HepG2 (cell line): ENCODE data around the gene TBC1D16. TPM values are rescaled to one million over a fixed set of nuclear protein-coding genes. Genes with fewer than 3 reads are reported as not detected.

Experiments
- CTCF ChIP-seq: sonication (generic); formaldehyde crosslinking; IDR thresholded peaks from 2 replicates; pipeline ENCODE4 v1.5.0; 2020; ENCODE audit warnings: mild to moderate bottlenecking, missing genetic modification reagents, moderate library complexity
- DMTF1 ChIP-seq: sonication (generic); formaldehyde crosslinking; IDR thresholded peaks from 2 replicates; pipeline ENCODE4 v1.4.0; 2020; ENCODE audit warnings: mild to moderate bottlenecking, missing genetic modification reagents
- ERF ChIP-seq: IDR thresholded peaks from 2 replicates; pipeline ENCODE4 v1.6.1; 2018; ENCODE audit warnings: missing biosample characterization, missing genetic modification reagents
- FOXK1 ChIP-seq: sonication (generic); formaldehyde crosslinking; IDR thresholded peaks from 2 replicates; pipeline ENCODE4 v1.4.0; 2020; ENCODE audit warnings: low read depth, missing genetic modification reagents, borderline replicate concordance
- FOXK2 ChIP-seq: fragments of 450-650 bp; IDR thresholded peaks from 2 replicates; pipeline ENCODE4 v1.6.1; 2016
- FOXP4 ChIP-seq: sonication (generic); formaldehyde crosslinking; IDR thresholded peaks from 2 replicates; pipeline ENCODE4 v1.4.0; 2020; ENCODE audit warnings: missing genetic modification reagents
- HNF1A ChIP-seq, 2 experiments: sonication (generic) in 1 of 2; formaldehyde crosslinking in 1 of 2; IDR thresholded peaks; 2 replicates each; pipeline versions ENCODE4 v1.4.0 to v1.6.1; 2016 to 2020; ENCODE audit warnings: borderline replicate concordance in 1 of 2, low read depth in 1 of 2, mild to moderate bottlenecking in 1 of 2, missing genetic modification reagents in 1 of 2
- KAT2B ChIP-seq: fragments of 150-350 bp; IDR thresholded peaks from 2 replicates; pipeline ENCODE4 v1.6.1; 2014; ENCODE audit warnings: low read depth, low read length, borderline replicate concordance
- NFYC ChIP-seq: IDR thresholded peaks from 2 replicates; pipeline ENCODE4 v1.6.1; 2016; ENCODE audit warnings: missing genetic modification reagents, missing compliant biosample characterization
- TEF ChIP-seq: sonication (generic); formaldehyde crosslinking; IDR thresholded peaks from 2 replicates; pipeline ENCODE4 v1.5.0; 2020; ENCODE audit warnings: missing genetic modification reagents
- U2AF2 ChIP-seq: fragments of 200-400 bp; formaldehyde crosslinking; IDR thresholded peaks from 2 replicates; pipeline ENCODE4 v1.6.1; 2017; ENCODE audit warnings: low read depth, mild to moderate bottlenecking, low read length
- ZBTB33 ChIP-seq: sonication (generic); formaldehyde crosslinking; IDR thresholded peaks from 2 replicates; pipeline ENCODE4 v1.4.0; 2020; ENCODE audit warnings: missing genetic modification reagents
- ZMYM4 ChIP-seq: sonication (generic); formaldehyde crosslinking; IDR thresholded peaks from 2 replicates; pipeline ENCODE4 v1.8.1; 2023; ENCODE audit warnings: mild to moderate bottlenecking, missing genetic modification reagents
- polyA plus RNA-seq, 8 experiments: library from polyadenylated mRNA; depleted of rRNA in 3 of 8; stranded (reverse) in 7 of 8; unstranded in 1 of 8; fragments of >200 nt; fragmentation: Illumina TruSeq in 4 of 8; extraction: Trizol in 4 of 8; gene quantifications; 2 replicates each; pipeline versions ENCODE4 v1.2.1 to v1.2.3, GENCODE V29; 2011 to 2016; ENCODE audit warnings: low read depth in 4 of 8, missing spikeins in 1 of 8, mixed read lengths in 1 of 8; ENCODE audit not compliant: insufficient read depth in 1 of 8
- total RNA-seq, 5 experiments: library from RNA; depleted of rRNA; stranded (reverse); fragments of >200 nt; fragmentation: Illumina TruSeq; extraction: Trizol; gene quantifications; 2 replicates each; pipeline ENCODE4 v1.2.3, GENCODE V29; 2016; ENCODE audit warnings: low read depth in 1 of 5

TBC1D16 gene
- total and polyA plus RNA-seq, 2 of the 13 experiments (the other 11 are each of a cell fraction or from before 2014, with no cell fraction given): 14.9 to 24.9 TPM

- no peak for TF ChIP-seq DMTF1 (CRISPR knock-in tag)
- no peak for TF ChIP-seq NFYC (CRISPR knock-in tag)
- no peak for TF ChIP-seq FOXK1 (CRISPR knock-in tag)
- no peak for TF ChIP-seq FOXP4 (CRISPR knock-in tag)
- TF ChIP-seq TEF (CRISPR knock-in tag): no peak
- no peak for TF ChIP-seq U2AF2
- no peak for TF ChIP-seq KAT2B
- no peak for TF ChIP-seq ERF (CRISPR knock-in tag)
- peak; percentile 100 for TF ChIP-seq ZBTB33 (CRISPR knock-in tag)
- TF ChIP-seq HNF1A (IDR thresholded peaks at IDR 0.05; ENCODE audit: low read depth): no peak
- peak; percentile 60; the same call in 1 of the 2 replicates for TF ChIP-seq HNF1A (CRISPR knock-in tag; IDR thresholded peaks at IDR 0.05; ENCODE audit: borderline replicate concordance)
- TF ChIP-seq CTCF: 0 out of 2 replicates have a peak, but pooled peaks have one; percentile 7
- TF ChIP-seq ZMYM4 (CRISPR knock-in tag): peak; percentile 59; the same call in 1 of the 2 replicates
- TF ChIP-seq FOXK2: no peak
- TF ChIP-seq, all 625 proteins: peak for 39
Observed at GRCh38 chr17:80002690-80003490, 32.8 kb downstream of the TBC1D16 start (continued).
